OCI-LY7 (cell line): ENCODE data around the gene WBP11. TPM values are rescaled to one million over a fixed set of nuclear protein-coding genes. Genes with fewer than 3 reads are reported as not detected.
A peak's percentile ranks its signal among the peaks of the same experiment; 100 is the strongest.

ENCODE experiments used
- BruUV-seq: library from RNA; stranded (reverse); fragments of 400-500 nt; replicated peaks from 2 replicates; lab custom pipeline; 2021; lab: Mats Ljungman, UMichigan
- CTCF ChIA-PET: fragments of 300-600 bp; sonication (Branson Sonifier 250); formaldehyde crosslinking; loops from one replicate; lab custom pipeline; 2022; ENCODE audit warnings: antibody characterized with exemption; ENCODE audit not compliant: unreplicated experiment; lab: Charles Lee
- POLR2A ChIA-PET: fragments of 300-600 bp; sonication (Branson Sonifier 250); formaldehyde crosslinking; loops from one replicate; lab custom pipeline; 2022; ENCODE audit warnings: antibody characterized with exemption; lab: Charles Lee
- DNase-seq: peaks from one replicate; pipeline ENCODE4 v3.0.0-alpha.2; 2015; ENCODE audit warnings: low spot score
- H2AFZ ChIP-seq: fragments of 200-600 bp; sonication (generic), shearing (Covaris generic); 2 replicates; pipeline ENCODE4 v1.6.1; 2014; ENCODE audit warnings: mild to moderate bottlenecking, antibody characterized with exemption, low read length, moderate library complexity
- H3K27ac ChIP-seq: fragments of 200-600 bp; sonication (generic); 2 replicates; pipeline ENCODE4 v1.5.1; 2014; ENCODE audit warnings: mixed run types, low read depth, mild to moderate bottlenecking, moderate library complexity, low read length, inconsistent platforms; ENCODE audit not compliant: poor library complexity, severe bottlenecking
- H3K36me3 ChIP-seq: fragments of 200-600 bp; sonication (generic); 2 replicates; pipeline ENCODE4 v1.6.1; 2014; ENCODE audit warnings: mild to moderate bottlenecking, antibody characterized with exemption, low read length, moderate library complexity, mixed read lengths; ENCODE audit not compliant: insufficient read depth
- H3K4me1 ChIP-seq: fragments of 200-600 bp; sonication (generic); 2 replicates; pipeline ENCODE4 v1.5.1; 2014; ENCODE audit warnings: mild to moderate bottlenecking, low read length; ENCODE audit not compliant: insufficient read depth, poor library complexity, severe bottlenecking
- H3K4me2 ChIP-seq: fragments of 200-600 bp; sonication (generic); 2 replicates; pipeline ENCODE4 v1.6.1; 2014; ENCODE audit warnings: mild to moderate bottlenecking, low read length
- H3K4me3 ChIP-seq: fragments of 200-600 bp; sonication (generic); 2 replicates; pipeline ENCODE4 v1.5.1; 2014; ENCODE audit warnings: mild to moderate bottlenecking, low read depth, low read length; ENCODE audit not compliant: poor library complexity, severe bottlenecking
- H3K79me2 ChIP-seq: fragments of 200-600 bp; sonication (generic); 2 replicates; pipeline ENCODE4 v1.6.1; 2016; ENCODE audit warnings: low read depth, mild to moderate bottlenecking, low read length, moderate library complexity, mixed read lengths; ENCODE audit not compliant: insufficient read depth
- H3K9me2 ChIP-seq: fragments of 200-600 bp; sonication (generic); 2 replicates; pipeline ENCODE4 v1.6.1; 2016; ENCODE audit warnings: mild to moderate bottlenecking, low read length, mixed read lengths; ENCODE audit not compliant: insufficient read depth
- H3K9me3 ChIP-seq: fragments of 200-600 bp; sonication (generic); 2 replicates; pipeline ENCODE4 v1.6.1; 2014; ENCODE audit warnings: mild to moderate bottlenecking, mixed run types, low read length, mixed read lengths
- H4K20me1 ChIP-seq: fragments of 200-600 bp; sonication (generic); 2 replicates; pipeline ENCODE4 v1.6.1; 2014; ENCODE audit warnings: mild to moderate bottlenecking, antibody characterized with exemption, low read length, moderate library complexity, mixed read lengths; ENCODE audit not compliant: insufficient read depth
- CTCF ChIP-seq: fragments of 200-600 bp; sonication (generic); conservative IDR thresholded peaks from 2 replicates; pipeline ENCODE4 v1.5.1; 2014; ENCODE audit warnings: mild to moderate bottlenecking, antibody characterized with exemption, low read length, moderate library complexity, mixed read lengths
- EZH2phosphoT487 ChIP-seq: fragments of 200-600 bp; sonication (generic); IDR thresholded peaks from 2 replicates; pipeline ENCODE4 v1.6.1; 2018; ENCODE audit warnings: low read depth, borderline replicate concordance, mild to moderate bottlenecking, mixed run types, antibody characterized with exemption, low read length, moderate library complexity, mixed read lengths
- intact Hi-C: fragments of 100-400 bp; cut with micrococcal nuclease; formaldehyde crosslinking; loops from one replicate; pipeline ENCODE4 v1.10.0; 2022; ENCODE audit not compliant: unreplicated experiment
- total RNA-seq, 2 experiments: library from RNA; depleted of rRNA in 1 of 2; stranded (reverse); fragments of >200 nt in 1 of 2; shearing (Covaris generic) in 1 of 2; gene quantifications; 2 replicates each; pipeline ENCODE4 v1.2.3, GENCODE V29; 2014 to 2022

WBP11 gene
- total RNA-seq, 2 experiments from 2014 or later: 16.5 to 107 TPM

- Histone ChIP-seq H2AFZ (no peak overlapping the region), H3K9me3 (peaks cover 5% of the 10 kb centered on the region; the same call in 1 of the 2 replicates), H3K36me3 (no peaks in the 10 kb centered on the region), H4K20me1 (no peaks in the 10 kb centered on the region), H3K27ac (no peak overlapping the region), H3K79me2 (no peaks in the 10 kb centered on the region), H3K4me1 (peaks cover 7% of the 10 kb centered on the region), H3K4me3 (no peak overlapping the region), H3K9me2 (no peaks in the 10 kb centered on the region), H3K4me2 (0 out of 2 replicates have a peak overlapping the region, but pooled peaks have one; percentile 7)
- CTCF ChIA-PET: no interaction called here
- BruUV-seq: no TSS peak
- intact Hi-C loops: no loop called here
- DNase-seq: peak; percentile 19
- POLR2A ChIA-PET: interaction anchor here (0.6 to 1.5 kb wide), 4 partner anchors 24 to 185 kb away, joined by 3 to 6 read pairs (median 4); a partner anchor contains a TSS
- TF ChIP-seq CTCF: peak; percentile 72
- no peak for TF ChIP-seq EZH2phosphoT487
Observed at GRCh38 chr12:14810953-14811483, 7.7 kb upstream of the WBP11 start.

- POLR2A ChIA-PET: interaction anchor here (0.6 to 1.5 kb wide), 2 partner anchors 31 to 39 kb away, joined by 3 to 6 read pairs; a partner anchor contains a TSS
- H4K20me1 ChIP-seq: no peaks in the 10 kb centered on the region
- TF ChIP-seq EZH2phosphoT487: no peak
- no peak for TF ChIP-seq CTCF
Observed at GRCh38 chr12:14810167-14810952, 7.1 kb upstream of the WBP11 start.

More at GRCh38 chr12:14810167-14810952, 7.1 kb upstream of the WBP11 start:
- intact Hi-C loops: no loop called here
- 0 out of 2 replicates have a peak overlapping the region, but pooled peaks have one; percentile 7 for H3K4me2 ChIP-seq
- no peaks in the 10 kb centered on the region for H3K9me2 ChIP-seq
- H3K4me3 ChIP-seq: no peak overlapping the region
- H3K27ac ChIP-seq: no peak overlapping the region
- no peak overlapping the region for H2AFZ ChIP-seq
- CTCF ChIA-PET: no interaction called here
- no peak for DNase-seq
- peaks cover 12% of the 10 kb centered on the region for H3K4me1 ChIP-seq
- peaks cover under 1% of the 10 kb centered on the region; the same call in 1 of the 2 replicates for H3K79me2 ChIP-seq
- H3K9me3 ChIP-seq: peaks cover 5% of the 10 kb centered on the region; the same call in 1 of the 2 replicates
- no TSS peak for BruUV-seq
- no peaks in the 10 kb centered on the region for H3K36me3 ChIP-seq
